IPS DF 6.9 (cell line): ENCODE measurements around the gene ZNF528.

Source experiments
- DNase-seq: peaks from one replicate; pipeline ENCODE4 v3.0.0-alpha.2; 2013; ENCODE audit warnings: low read depth, low spot score
- H3K27ac ChIP-seq: one replicate; pipeline ENCODE4 v1.5.1; 2013; ENCODE audit warnings: low read length, control low read depth
- H3K27me3 ChIP-seq: 2 replicates; pipeline ENCODE4 v1.6.1; 2013; ENCODE audit warnings: mild to moderate bottlenecking, low read length; ENCODE audit not compliant: control insufficient read depth, insufficient read depth
- H3K36me3 ChIP-seq: 2 replicates; pipeline ENCODE4 v1.6.1; 2013; ENCODE audit warnings: low read length; ENCODE audit not compliant: control insufficient read depth, insufficient read depth
- H3K4me1 ChIP-seq: 2 replicates; pipeline ENCODE4 v1.6.1; 2013; ENCODE audit warnings: low read length; ENCODE audit not compliant: control insufficient read depth, insufficient read depth
- H3K4me3 ChIP-seq: 2 replicates; pipeline ENCODE4 v1.5.1; 2013; ENCODE audit warnings: mild to moderate bottlenecking, low read length
- H3K9me3 ChIP-seq: 2 replicates; pipeline ENCODE4 v1.6.1; 2013; ENCODE audit warnings: low read length, inconsistent platforms; ENCODE audit not compliant: control insufficient read depth, insufficient read depth
- WGBS: extraction: QIAGEN DNeasy Blood & Tissue Kit; methylation state at CpG from one replicate; pipeline ENCODE4 v1.1.7; 2013; ENCODE audit warnings: mixed read lengths, missing lambda C conversion rate; ENCODE audit not compliant: insufficient read length, insufficient coverage; 5-methylcytosine and 5-hydroxymethylcytosine counted together

Gene ZNF528

GRCh38 chr19:52442179-52442578, 44.5 kb downstream of the ZNF528 start:
- Histone ChIP-seq H3K9me3 (no peaks in the 10 kb centered on the region; the same call in 1 of the 2 replicates), H3K4me3 (no peak overlapping the region), H3K36me3 (no peaks in the 10 kb centered on the region), H3K27ac (no peak overlapping the region), H3K27me3 (no peaks in the 10 kb centered on the region), H3K4me1 (no peaks in the 10 kb centered on the region)
- no peak for DNase-seq
- no CpG with 5 or more reads among the region's 3 CpGs for WGBS

- WGBS = no CpG with 5 or more reads among the region's 2 CpGs
- H3K4me1 ChIP-seq = no peaks in the 10 kb centered on the region
- DNase-seq = no peak
- no peak overlapping the region for H3K4me3 ChIP-seq
- H3K9me3 ChIP-seq = no peaks in the 10 kb centered on the region; the same call in 1 of the 2 replicates
- H3K27me3 ChIP-seq = no peaks in the 10 kb centered on the region
- H3K27ac ChIP-seq = no peak overlapping the region
- no peaks in the 10 kb centered on the region for H3K36me3 ChIP-seq
Measured at GRCh38 chr19:52444506-52444905, 46.9 kb downstream of the ZNF528 start.

- Histone ChIP-seq H3K36me3 (no peaks in the 10 kb centered on the region), H3K9me3 (peaks cover 1% of the 10 kb centered on the region; the same call in 1 of the 2 replicates), H3K4me1 (no peaks in the 10 kb centered on the region), H3K27me3 (no peaks in the 10 kb centered on the region), H3K27ac (no peak overlapping the region), H3K4me3 (no peak overlapping the region)
- DNase-seq = no peak
- no CpG with 5 or more reads among the region's 41 CpGs for WGBS
Measured at GRCh38 chr19:52451241-52451640, 53.6 kb downstream of the ZNF528 start.

GRCh38 chr19:52453324-52454094, 55.9 kb downstream of the ZNF528 start, which contains the start of gene ZNF578:
TSS of gene ZNF578 (plus strand) at chr19:52453553. CDS start at chr19:52501846, 48,293 bp downstream.
- DNase-seq = peak; percentile 68
- Histone ChIP-seq H3K9me3 (peaks cover 1% of the 10 kb centered on the region; the same call in 1 of the 2 replicates), H3K27me3 (no peaks in the 10 kb centered on the region), H3K27ac (no peak within 1 kb of the TSS), H3K4me1 (no peaks in the 10 kb centered on the region), H3K36me3 (no peaks in the 10 kb centered on the region), H3K4me3 (peak within 1 kb of the TSS; percentile 62; the same call in 1 of the 2 replicates)
- no CpG with 5 or more reads among the region's 48 CpGs for WGBS

- no CpG with 5 or more reads among the region's 14 CpGs for WGBS
- Histone ChIP-seq H3K4me3 (no peak overlapping the region), H3K9me3 (peaks cover 2% of the 10 kb centered on the region), H3K36me3 (no peaks in the 10 kb centered on the region), H3K4me1 (no peaks in the 10 kb centered on the region), H3K27ac (no peak overlapping the region), H3K27me3 (no peaks in the 10 kb centered on the region)
- peak; percentile 52 for DNase-seq
Measured at GRCh38 chr19:52464798-52465470, 67.3 kb downstream of the ZNF528 start.
